HepG2 (cell line): ENCODE results near the gene SYT8. TPM values are rescaled to one million over a fixed set of nuclear protein-coding genes. Genes with fewer than 3 reads are reported as not detected.

ENCODE experiments used
- ATAC-seq: fragments of 200-7000 bp; cut with Tn5 transposase; 3 replicates; pipeline ENCODE4 v1.9.1; 2020; ENCODE audit warnings: mild to moderate bottlenecking, moderate library complexity
- BruUV-seq: library from RNA; stranded (reverse); fragments of 400-500 nt; replicated peaks from 2 replicates; lab custom pipeline; 2021; lab: Mats Ljungman, UMichigan
- CTCF ChIA-PET: fragments of 300-600 bp; formaldehyde crosslinking; extraction: SDS; loops from one replicate; lab custom pipeline; 2021; ENCODE audit warnings: low total read pairs, inconsistent platforms, low intra/inter-chr PET ratio; lab: Yijun Ruan, JAX
- POLR2A ChIA-PET: fragments of 350-600 bp; sonication (Branson Sonifier 250); formaldehyde crosslinking; loops from one replicate; lab custom pipeline; 2020; ENCODE audit warnings: antibody characterized with exemption, inconsistent platforms; lab: Yijun Ruan, JAX
- DNase-seq: peaks from one replicate; pipeline ENCODE4 v3.0.0-alpha.2; 2015; ENCODE audit warnings: low spot score
- FAIRE-seq: peaks from 3 replicates; lab custom pipeline; 2011; peaks lifted over from hg19 to GRCh38; lab: Jason Lieb, UNC
- H2AFZ ChIP-seq: one replicate; pipeline ENCODE4 v1.6.1; 2011; ENCODE audit warnings: low read length, inconsistent platforms
- H3K27ac ChIP-seq: fragments of 300-600 bp; 3 replicates; pipeline ENCODE4 v1.8.0; 2011; ENCODE audit warnings: mixed run types, mild to moderate bottlenecking, mixed read lengths, low read length, inconsistent platforms; ENCODE audit not compliant: insufficient read depth; ENCODE audit errors: extremely low read length
- H3K27me3 ChIP-seq, 2 experiments: fragments of 200-600 bp in 1 of 2; 2 replicates in 1 of 2; 3 replicates in 1 of 2; pipeline versions ENCODE4 v1.6.0 to v1.8.0; 2011; ENCODE audit warnings: low read length in 2 of 2, mild to moderate bottlenecking in 2 of 2, moderate library complexity in 2 of 2, inconsistent platforms in 1 of 2; ENCODE audit not compliant: insufficient read depth in 2 of 2, control insufficient read depth in 1 of 2
- H3K36me3 ChIP-seq, 2 experiments: fragments of 200-600 bp in 1 of 2; replicated peaks in 1 of 2; 2 replicates in 1 of 2; 3 replicates in 1 of 2; pipeline versions ENCODE4 v1.5.1 to v1.8.0; 2011; ENCODE audit warnings: low read length in 2 of 2, inconsistent platforms in 1 of 2; ENCODE audit not compliant: insufficient read depth in 2 of 2, control insufficient read depth in 1 of 2
- H3K4me1 ChIP-seq: 2 replicates; pipeline ENCODE4 v1.5.1; 2012; ENCODE audit warnings: low read length, inconsistent platforms; ENCODE audit not compliant: insufficient read depth
- H3K4me2 ChIP-seq: 2 replicates; pipeline ENCODE4 v1.6.0; 2011; ENCODE audit warnings: low read depth, low read length, inconsistent platforms
- H3K4me3 ChIP-seq, 3 experiments: fragments of 200-600 bp in 1 of 3; sonication (generic), shearing (Covaris generic) in 1 of 3; replicated peaks in 1 of 3; 2 replicates each; pipeline ENCODE4 v1.5.1; 2011 to 2016; ENCODE audit warnings: low read length in 3 of 3, inconsistent platforms in 2 of 3, low read depth in 2 of 3, mild to moderate bottlenecking in 2 of 3, control low read depth in 1 of 3, mixed read lengths in 1 of 3; ENCODE audit not compliant: insufficient read depth in 1 of 3
- H3K79me2 ChIP-seq: one replicate; pipeline ENCODE4 v1.6.1; 2011; ENCODE audit warnings: low read length, inconsistent platforms; ENCODE audit not compliant: insufficient read depth
- H3K9ac ChIP-seq: 2 replicates; pipeline ENCODE4 v1.6.0; 2011; ENCODE audit warnings: mild to moderate bottlenecking, low read depth, low read length, inconsistent platforms; ENCODE audit not compliant: insufficient read depth
- H3K9me3 ChIP-seq: 2 replicates; pipeline ENCODE4 v1.5.1; 2012; ENCODE audit warnings: mild to moderate bottlenecking, low read length
- H4K20me1 ChIP-seq: 2 replicates; pipeline ENCODE4 v1.6.0; 2011; ENCODE audit warnings: inconsistent platforms, mild to moderate bottlenecking, low read length, moderate library complexity; ENCODE audit not compliant: insufficient read depth
- HNRNPH1 ChIP-seq: fragments of 200-400 bp; formaldehyde crosslinking; optimal IDR thresholded peaks from 2 replicates; pipeline ENCODE3; 2017; ENCODE audit warnings: mild to moderate bottlenecking, low read depth, low read length
- NFRKB ChIP-seq: fragments of 450-650 bp; IDR thresholded peaks from 2 replicates; pipeline ENCODE4 v1.6.1; 2017
- PCBP2 ChIP-seq: fragments of 200-400 bp; formaldehyde crosslinking; optimal IDR thresholded peaks from 2 replicates; pipeline ENCODE3; 2018; ENCODE audit warnings: low read length, low read depth; ENCODE audit not compliant: poor library complexity, severe bottlenecking
- SALL2 ChIP-seq: sonication (generic); formaldehyde crosslinking; IDR thresholded peaks from 2 replicates; pipeline ENCODE4 v1.8.1; 2023; ENCODE audit warnings: mild to moderate bottlenecking, missing genetic modification reagents, inconsistent platforms
- ZBTB42 ChIP-seq: sonication (generic); formaldehyde crosslinking; IDR thresholded peaks from 2 replicates; pipeline ENCODE4 v1.5.0; 2020; ENCODE audit warnings: mild to moderate bottlenecking, missing genetic modification reagents
- WGBS: methylation state at CpG from one replicate; pipeline ENCODE4 v1.1.6; 2017; ENCODE audit warnings: low lambda C conversion rate; 5-methylcytosine and 5-hydroxymethylcytosine counted together
- in situ Hi-C: cut with HindIII; loops from 2 replicates; pipeline ENCODE4 v1.10.0; 2017; ENCODE audit warnings: low pct_unique_long_range_greater_than_20kb; ENCODE audit not compliant: extremely low pct_ligation_motif_present
- intact Hi-C: fragments of 100-400 bp; cut with micrococcal nuclease; formaldehyde crosslinking; loops from one replicate; pipeline ENCODE4 v1.10.0; 2022; ENCODE audit not compliant: unreplicated experiment
- polyA plus RNA-seq, 8 experiments: library from polyadenylated mRNA; depleted of rRNA in 3 of 8; stranded (reverse) in 7 of 8; unstranded in 1 of 8; fragments of >200 nt; fragmentation: Illumina TruSeq in 4 of 8; extraction: Trizol in 4 of 8; gene quantifications; 2 replicates each; pipeline versions ENCODE4 v1.2.1 to v1.2.3, GENCODE V29; 2011 to 2016; ENCODE audit warnings: low read depth in 4 of 8, missing spikeins in 1 of 8, mixed read lengths in 1 of 8; ENCODE audit not compliant: insufficient read depth in 1 of 8
- total RNA-seq, 5 experiments: library from RNA; depleted of rRNA; stranded (reverse); fragments of >200 nt; fragmentation: Illumina TruSeq; extraction: Trizol; gene quantifications; 2 replicates each; pipeline ENCODE4 v1.2.3, GENCODE V29; 2016; ENCODE audit warnings: low read depth in 1 of 5
- TF ChIP-seq, protein P1 (sequence below): sonication (generic); formaldehyde crosslinking; IDR thresholded peaks from 2 replicates; pipeline ENCODE4 v1.5.0; 2020; ENCODE audit warnings: mild to moderate bottlenecking, missing genetic modification reagents, moderate library complexity
- TF ChIP-seq, protein P2 (sequence below): sonication (generic); formaldehyde crosslinking; IDR thresholded peaks from 2 replicates; pipeline ENCODE4 v1.9.0; 2021; ENCODE audit warnings: missing genetic modification reagents, mild to moderate bottlenecking, borderline replicate concordance
- TF ChIP-seq, protein P3 (sequence below): sonication (generic); formaldehyde crosslinking; IDR thresholded peaks from 2 replicates; pipeline ENCODE4 v1.5.1; 2020; ENCODE audit warnings: mild to moderate bottlenecking, missing genetic modification reagents, moderate library complexity

SYT8 gene
- total and polyA plus RNA-seq, 2 of the 13 experiments (the other 11 are each of a cell fraction or from before 2014, with no cell fraction given) = 0.60 to 2.3 TPM

DNA sequence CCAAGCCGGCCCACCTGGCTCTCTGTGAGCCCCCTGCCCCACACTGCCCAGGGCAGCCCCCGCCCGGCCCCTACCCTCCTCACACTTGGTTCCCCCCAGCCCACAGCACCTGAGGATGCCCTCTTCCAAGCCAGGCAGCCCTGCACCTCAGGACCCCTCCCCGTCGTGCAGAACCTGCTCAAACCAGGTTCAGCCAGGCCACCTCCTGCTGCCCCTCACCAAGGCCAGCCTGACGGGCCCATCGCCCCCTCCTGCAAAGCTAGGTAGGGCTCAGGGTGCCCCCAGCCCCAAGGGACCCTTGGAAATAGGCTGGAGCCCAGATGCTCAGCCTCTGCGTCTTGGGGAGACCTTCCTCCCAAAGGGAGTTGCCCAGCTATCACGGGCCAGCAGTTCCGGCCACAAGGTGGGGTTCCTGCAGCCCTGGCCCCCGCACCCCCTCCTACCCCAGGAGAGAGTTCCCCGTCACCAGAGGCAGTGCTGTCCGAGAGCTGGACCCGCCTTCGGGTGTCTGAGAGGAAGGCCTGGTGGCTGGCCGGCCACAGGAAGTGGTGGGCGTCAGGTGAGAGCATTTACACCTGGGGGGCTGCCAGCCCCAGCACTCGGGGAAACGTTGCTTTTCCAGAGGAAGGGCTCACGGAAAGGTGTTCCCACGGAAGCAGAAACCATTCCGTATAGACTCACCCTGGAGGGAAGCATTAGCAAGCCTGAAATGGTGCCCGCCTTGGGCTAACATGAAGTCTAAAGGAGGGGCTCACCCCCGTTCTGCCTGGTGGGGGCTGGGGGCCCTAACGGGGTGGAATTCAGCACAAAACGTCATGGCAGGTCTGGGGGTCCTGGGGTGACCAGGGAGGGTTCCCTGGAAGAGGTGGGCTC is 3.2 kb upstream of the SYT8 start:
- Histone ChIP-seq H3K36me3 (no peaks in the 10 kb centered on the region), H3K4me2 (peak overlapping the region; percentile 65), H4K20me1 (no peaks in the 10 kb centered on the region), H3K27ac (peak overlapping the region; percentile 64), H2AFZ (no peak overlapping the region), H3K9ac (no peak overlapping the region), H3K4me1 (peaks cover 82% of the 10 kb centered on the region), H3K79me2 (no peaks in the 10 kb centered on the region), H3K4me3 (peak overlapping the region in 1 of 3 experiments; percentile 49; a peak in 1 of 6 replicates), H3K9me3 (no peaks in the 10 kb centered on the region), H3K27me3 (peaks cover 0 to 6% of the 10 kb centered on the region in 2 experiments; a peak in 2 of 5 replicates)
- ChIA-PET CTCF (interaction anchor here (1.2 to 4.2 kb wide), 4 partner anchors 138 to 320 kb away, joined by 3 to 44 read pairs (median 22); no protein-coding TSS in a partner anchor), POLR2A (interaction anchor here (1.0 to 5.1 kb wide), 5 partner anchors 69 to 179 kb away, joined by 3 to 25 read pairs (median 4); no protein-coding TSS in a partner anchor)
- no peak for DNase-seq
- ATAC-seq = no peak
- intact Hi-C loops (loop anchor here (2.0 to 5.0 kb wide), 3 partner anchors 124 to 179 kb away; no protein-coding TSS in a partner anchor), in situ Hi-C loops (loop anchor here (5.0 kb wide), 2 partner anchors 134 to 174 kb away; partner anchors contain the start of gene KRTAP5-6)
- 66% methylated on average over 8 of the region's 26 CpGs for WGBS
- FAIRE-seq = no peak
- no TSS peak for BruUV-seq
- TF ChIP-seq HNRNPH1 (no peak), PCBP2 (no peak), NFRKB (no peak), SALL2 (no peak), ZBTB42 (CRISPR knock-in tag) (0 out of 2 replicates have a peak, but pooled peaks have one; percentile 5)
- TF ChIP-seq, protein P1, sequence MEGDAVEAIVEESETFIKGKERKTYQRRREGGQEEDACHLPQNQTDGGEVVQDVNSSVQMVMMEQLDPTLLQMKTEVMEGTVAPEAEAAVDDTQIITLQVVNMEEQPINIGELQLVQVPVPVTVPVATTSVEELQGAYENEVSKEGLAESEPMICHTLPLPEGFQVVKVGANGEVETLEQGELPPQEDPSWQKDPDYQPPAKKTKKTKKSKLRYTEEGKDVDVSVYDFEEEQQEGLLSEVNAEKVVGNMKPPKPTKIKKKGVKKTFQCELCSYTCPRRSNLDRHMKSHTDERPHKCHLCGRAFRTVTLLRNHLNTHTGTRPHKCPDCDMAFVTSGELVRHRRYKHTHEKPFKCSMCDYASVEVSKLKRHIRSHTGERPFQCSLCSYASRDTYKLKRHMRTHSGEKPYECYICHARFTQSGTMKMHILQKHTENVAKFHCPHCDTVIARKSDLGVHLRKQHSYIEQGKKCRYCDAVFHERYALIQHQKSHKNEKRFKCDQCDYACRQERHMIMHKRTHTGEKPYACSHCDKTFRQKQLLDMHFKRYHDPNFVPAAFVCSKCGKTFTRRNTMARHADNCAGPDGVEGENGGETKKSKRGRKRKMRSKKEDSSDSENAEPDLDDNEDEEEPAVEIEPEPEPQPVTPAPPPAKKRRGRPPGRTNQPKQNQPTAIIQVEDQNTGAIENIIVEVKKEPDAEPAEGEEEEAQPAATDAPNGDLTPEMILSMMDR = 0 out of 2 replicates have a peak, but pooled peaks have one; percentile 4
- TF ChIP-seq, protein P2, sequence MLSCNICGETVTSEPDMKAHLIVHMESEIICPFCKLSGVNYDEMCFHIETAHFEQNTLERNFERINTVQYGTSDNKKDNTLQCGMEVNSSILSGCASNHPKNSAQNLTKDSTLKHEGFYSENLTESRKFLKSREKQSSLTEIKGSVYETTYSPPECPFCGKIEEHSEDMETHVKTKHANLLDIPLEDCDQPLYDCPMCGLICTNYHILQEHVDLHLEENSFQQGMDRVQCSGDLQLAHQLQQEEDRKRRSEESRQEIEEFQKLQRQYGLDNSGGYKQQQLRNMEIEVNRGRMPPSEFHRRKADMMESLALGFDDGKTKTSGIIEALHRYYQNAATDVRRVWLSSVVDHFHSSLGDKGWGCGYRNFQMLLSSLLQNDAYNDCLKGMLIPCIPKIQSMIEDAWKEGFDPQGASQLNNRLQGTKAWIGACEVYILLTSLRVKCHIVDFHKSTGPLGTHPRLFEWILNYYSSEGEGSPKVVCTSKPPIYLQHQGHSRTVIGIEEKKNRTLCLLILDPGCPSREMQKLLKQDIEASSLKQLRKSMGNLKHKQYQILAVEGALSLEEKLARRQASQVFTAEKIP (CRISPR knock-in tag) = no peak
- TF ChIP-seq, protein P3, sequence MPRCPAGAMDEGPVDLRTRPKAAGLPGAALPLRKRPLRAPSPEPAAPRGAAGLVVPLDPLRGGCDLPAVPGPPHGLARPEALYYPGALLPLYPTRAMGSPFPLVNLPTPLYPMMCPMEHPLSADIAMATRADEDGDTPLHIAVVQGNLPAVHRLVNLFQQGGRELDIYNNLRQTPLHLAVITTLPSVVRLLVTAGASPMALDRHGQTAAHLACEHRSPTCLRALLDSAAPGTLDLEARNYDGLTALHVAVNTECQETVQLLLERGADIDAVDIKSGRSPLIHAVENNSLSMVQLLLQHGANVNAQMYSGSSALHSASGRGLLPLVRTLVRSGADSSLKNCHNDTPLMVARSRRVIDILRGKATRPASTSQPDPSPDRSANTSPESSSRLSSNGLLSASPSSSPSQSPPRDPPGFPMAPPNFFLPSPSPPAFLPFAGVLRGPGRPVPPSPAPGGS (CRISPR knock-in tag) = 0 out of 2 replicates have a peak, but pooled peaks have one; percentile 45
